ENCODE measurements around the gene TSPO.

Gene TSPO

GRCh38 chr22:43159484-43160178 lies 8.3 kb downstream of the TSPO start:
- no peak for DNase-seq (ENCODE audit: low read depth, low spot score)

GRCh38 chr22:43160497-43161126 lies 9.3 kb downstream of the TSPO start:
- DNase-seq (ENCODE audit: low read depth, low spot score), result no peak

- DNase-seq (ENCODE audit: low read depth, low spot score), result no peak
These were observed 11.2 kb downstream of the TSPO start for GRCh38 chr22:43162412-43163150.

- no peak for DNase-seq (ENCODE audit: low read depth, low spot score)
These were observed 12.0 kb downstream of the TSPO start for GRCh38 chr22:43163241-43163795.

- DNase-seq (ENCODE audit: low read depth, low spot score), result no peak
These were observed 13.3 kb downstream of the TSPO start for GRCh38 chr22:43164636-43165035.

- DNase-seq (ENCODE audit: low read depth, low spot score), result no peak
These were observed 15.0 kb downstream of the TSPO start for GRCh38 chr22:43166132-43166930.

GRCh38 chr22:43167001-43167589 lies 15.7 kb downstream of the TSPO start:
- DNase-seq (ENCODE audit: low read depth, low spot score), result no peak

GRCh38 chr22:43168471-43169309 lies 17.3 kb downstream of the TSPO start:
- DNase-seq (ENCODE audit: low read depth, low spot score), result no peak

- no peak for DNase-seq (ENCODE audit: low read depth, low spot score)
These were observed 18.2 kb downstream of the TSPO start for GRCh38 chr22:43169310-43170130.

- DNase-seq (ENCODE audit: low read depth, low spot score), result no peak
These were observed 18.7 kb downstream of the TSPO start for GRCh38 chr22:43170131-43170480.

- DNase-seq (ENCODE audit: low read depth, low spot score), result no peak
These were observed 19.7 kb downstream of the TSPO start for GRCh38 chr22:43171019-43171491.

- no peak for DNase-seq (ENCODE audit: low read depth, low spot score)
These were observed 20.2 kb downstream of the TSPO start for GRCh38 chr22:43171607-43172006.

- DNase-seq (ENCODE audit: low read depth, low spot score), result no peak
These were observed 20.8 kb downstream of the TSPO start for GRCh38 chr22:43172191-43172590.

- DNase-seq (ENCODE audit: low read depth, low spot score), result no peak
These were observed 22.2 kb downstream of the TSPO start for GRCh38 chr22:43173566-43173965.

GRCh38 chr22:43173976-43174720 lies 22.8 kb downstream of the TSPO start:
- no peak for DNase-seq (ENCODE audit: low read depth, low spot score)

GRCh38 chr22:43174941-43175531 lies 23.7 kb downstream of the TSPO start:
- DNase-seq (ENCODE audit: low read depth, low spot score), result no peak

- no peak for DNase-seq (ENCODE audit: low read depth, low spot score)
These were observed 24.7 kb downstream of the TSPO start for GRCh38 chr22:43176090-43176489.

- DNase-seq (ENCODE audit: low read depth, low spot score), result no peak
These were observed 26.1 kb downstream of the TSPO start for GRCh38 chr22:43177479-43177878.
